ENCODE data around the gene GNRHR. TPM values are rescaled to one million over a fixed set of nuclear protein-coding genes. Genes with fewer than 3 reads are reported as not detected.
"Not testable (repeated sequence)": the region's sequence is repeated elsewhere in the genome, so short reads cannot be mapped to it uniquely, and the experiment has no call there.

GNRHR gene
- total RNA-seq, 1 donor from 2014 or later, result not detected

DNA sequence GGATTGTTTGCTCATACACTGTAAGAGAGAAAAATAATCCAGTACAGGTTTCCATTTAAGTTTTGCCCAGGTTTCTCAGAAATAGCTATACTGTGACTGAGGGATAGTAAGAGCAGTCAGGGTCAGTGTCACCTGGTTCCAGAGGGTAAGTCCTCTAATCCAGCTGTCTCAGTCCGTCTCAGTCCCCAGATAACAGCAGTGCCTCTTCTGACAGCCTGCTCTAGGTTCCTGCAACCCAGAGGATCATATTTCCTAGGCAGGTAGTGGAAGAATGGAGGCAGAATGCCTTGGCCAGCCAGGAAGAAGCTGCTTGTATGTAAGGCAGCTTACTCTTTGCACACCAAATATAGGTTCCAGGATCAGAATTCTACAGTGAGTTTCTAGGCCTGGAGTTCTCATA is 22.6 kb upstream of the GNRHR start:
- H3K36me3 Mint-ChIP-seq (ENCODE audit: low read depth), result no peaks in the 10 kb centered on the region
- H3K27me3 Mint-ChIP-seq (ENCODE audit: low read depth), result no peaks in the 10 kb centered on the region
- H3K4me3 Mint-ChIP-seq, result no peak overlapping the region
- TF ChIP-seq, protein P1, sequence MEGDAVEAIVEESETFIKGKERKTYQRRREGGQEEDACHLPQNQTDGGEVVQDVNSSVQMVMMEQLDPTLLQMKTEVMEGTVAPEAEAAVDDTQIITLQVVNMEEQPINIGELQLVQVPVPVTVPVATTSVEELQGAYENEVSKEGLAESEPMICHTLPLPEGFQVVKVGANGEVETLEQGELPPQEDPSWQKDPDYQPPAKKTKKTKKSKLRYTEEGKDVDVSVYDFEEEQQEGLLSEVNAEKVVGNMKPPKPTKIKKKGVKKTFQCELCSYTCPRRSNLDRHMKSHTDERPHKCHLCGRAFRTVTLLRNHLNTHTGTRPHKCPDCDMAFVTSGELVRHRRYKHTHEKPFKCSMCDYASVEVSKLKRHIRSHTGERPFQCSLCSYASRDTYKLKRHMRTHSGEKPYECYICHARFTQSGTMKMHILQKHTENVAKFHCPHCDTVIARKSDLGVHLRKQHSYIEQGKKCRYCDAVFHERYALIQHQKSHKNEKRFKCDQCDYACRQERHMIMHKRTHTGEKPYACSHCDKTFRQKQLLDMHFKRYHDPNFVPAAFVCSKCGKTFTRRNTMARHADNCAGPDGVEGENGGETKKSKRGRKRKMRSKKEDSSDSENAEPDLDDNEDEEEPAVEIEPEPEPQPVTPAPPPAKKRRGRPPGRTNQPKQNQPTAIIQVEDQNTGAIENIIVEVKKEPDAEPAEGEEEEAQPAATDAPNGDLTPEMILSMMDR (conservative IDR thresholded peaks at IDR 0.05), result no peak
- DNase-seq (ENCODE audit: low read depth, low spot score), result no peak
- no peaks in the 10 kb centered on the region for H3K4me1 Mint-ChIP-seq
- H3K9me3 Mint-ChIP-seq, result no peaks in the 10 kb centered on the region
- H3K27ac Mint-ChIP-seq (ENCODE audit: unreplicated experiment), result no peak overlapping the region

DNA sequence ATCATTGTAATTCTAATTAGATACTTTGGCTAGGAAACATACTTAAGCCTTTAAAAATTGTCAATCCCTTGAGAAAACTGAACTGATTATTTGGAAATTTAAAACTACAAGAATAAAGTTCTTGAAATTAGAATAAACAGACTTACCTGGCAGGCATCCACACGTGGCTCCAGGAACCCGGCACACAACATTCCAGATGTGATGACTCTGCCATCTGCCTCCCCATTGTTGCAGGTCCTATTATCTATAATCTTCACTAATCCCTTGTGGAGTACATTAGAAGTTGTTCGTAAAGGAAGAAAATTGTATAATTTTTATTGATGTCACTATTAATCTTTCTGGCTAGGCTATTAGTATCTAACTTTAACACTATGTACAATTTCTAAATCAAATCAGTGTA is 16.2 kb upstream of the GNRHR start:
- Mint-ChIP-seq H3K4me3 (no peak overlapping the region), H3K27ac (ENCODE audit: unreplicated experiment) (no peak overlapping the region), H3K36me3 (ENCODE audit: low read depth) (no peaks in the 10 kb centered on the region), H3K4me1 (no peaks in the 10 kb centered on the region), H3K9me3 (no peaks in the 10 kb centered on the region), H3K27me3 (ENCODE audit: low read depth) (no peaks in the 10 kb centered on the region)
- no peak for DNase-seq (ENCODE audit: low read depth, low spot score)
- TF ChIP-seq, protein P1 (conservative IDR thresholded peaks at IDR 0.05), result no peak

DNA sequence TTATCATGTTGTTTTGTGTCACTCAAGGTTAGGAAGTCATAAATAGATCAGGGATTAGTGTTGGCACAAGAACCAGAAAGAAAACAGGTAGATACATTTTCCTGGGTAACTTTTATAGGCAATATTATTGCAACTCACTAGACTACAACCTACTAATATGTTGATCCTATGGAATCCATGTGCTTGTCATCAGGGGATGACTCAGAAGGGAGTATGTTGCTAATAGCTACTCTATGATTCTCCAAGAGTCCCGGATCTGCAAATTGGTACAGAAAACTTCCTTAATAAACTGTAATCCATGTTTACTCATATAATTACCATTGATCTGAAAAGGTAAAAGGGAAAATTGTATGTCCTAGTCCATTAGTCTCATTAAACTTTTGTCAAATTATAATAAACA is 11.7 kb upstream of the GNRHR start:
- Mint-ChIP-seq H3K4me3 (no peak overlapping the region), H3K27ac (ENCODE audit: unreplicated experiment) (no peak overlapping the region), H3K4me1 (peaks cover 6% of the 10 kb centered on the region), H3K27me3 (ENCODE audit: low read depth) (no peaks in the 10 kb centered on the region), H3K36me3 (ENCODE audit: low read depth) (no peaks in the 10 kb centered on the region), H3K9me3 (peaks cover 2% of the 10 kb centered on the region)
- TF ChIP-seq, protein P1 (conservative IDR thresholded peaks at IDR 0.05), result no peak
- no peak for DNase-seq (ENCODE audit: low read depth, low spot score)

DNA sequence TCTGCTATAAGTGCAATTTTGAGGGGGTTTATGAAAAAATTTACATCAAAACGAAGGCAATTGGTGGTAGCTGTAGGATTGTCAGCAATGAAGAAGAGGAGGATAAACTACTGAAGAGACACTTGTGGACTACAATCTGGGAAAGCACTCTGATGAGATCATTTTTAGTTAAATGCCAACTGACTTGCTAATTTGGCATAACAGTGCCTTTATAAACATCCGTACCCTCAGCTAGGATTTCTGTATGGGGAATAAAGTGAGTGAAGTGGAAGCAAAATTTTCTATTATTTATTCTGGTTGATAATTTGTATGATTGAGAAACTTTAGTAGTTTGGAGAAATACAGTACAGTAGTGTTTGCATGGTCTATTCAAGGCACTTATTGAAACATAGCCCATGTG is 11.2 kb upstream of the GNRHR start:
- no peak overlapping the region for H3K27ac Mint-ChIP-seq (ENCODE audit: unreplicated experiment)
- no peaks in the 10 kb centered on the region for H3K36me3 Mint-ChIP-seq (ENCODE audit: low read depth)

DNA sequence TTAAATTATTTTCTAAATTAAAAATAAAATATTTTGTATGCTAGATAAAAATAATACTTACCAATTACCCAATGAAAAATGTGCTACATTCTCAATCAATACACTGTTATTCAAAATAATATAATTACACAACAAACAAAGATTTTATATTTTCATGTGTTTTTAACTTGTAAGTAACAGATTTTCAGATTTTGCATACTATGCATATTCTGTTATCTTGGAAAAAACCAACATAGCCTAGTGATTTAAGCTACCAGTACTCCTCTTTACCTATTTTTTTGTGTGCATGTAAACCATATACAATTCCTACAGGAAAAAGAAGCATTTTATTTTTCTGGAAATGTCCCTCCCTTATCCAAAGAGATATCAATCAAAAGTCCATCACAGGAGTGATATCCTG is 10.0 kb upstream of the GNRHR start:
- peaks cover 6% of the 10 kb centered on the region for H3K4me1 Mint-ChIP-seq
- no peak for DNase-seq (ENCODE audit: low read depth, low spot score)
- no peak overlapping the region for H3K27ac Mint-ChIP-seq (ENCODE audit: unreplicated experiment)
- TF ChIP-seq, protein P1 (conservative IDR thresholded peaks at IDR 0.05), result no peak
- H3K36me3 Mint-ChIP-seq (ENCODE audit: low read depth), result no peaks in the 10 kb centered on the region
- H3K9me3 Mint-ChIP-seq, result peaks cover 2% of the 10 kb centered on the region
- H3K27me3 Mint-ChIP-seq (ENCODE audit: low read depth), result no peaks in the 10 kb centered on the region
- H3K4me3 Mint-ChIP-seq, result no peak overlapping the region

More for the DNA sequence above, 11.2 kb upstream of the GNRHR start:
- TF ChIP-seq, protein P1 (conservative IDR thresholded peaks at IDR 0.05), result no peak
- no peak for DNase-seq (ENCODE audit: low read depth, low spot score)
- Mint-ChIP-seq H3K9me3 (peaks cover 2% of the 10 kb centered on the region), H3K27me3 (ENCODE audit: low read depth) (no peaks in the 10 kb centered on the region), H3K4me1 (peaks cover 6% of the 10 kb centered on the region), H3K4me3 (no peak overlapping the region)

DNA sequence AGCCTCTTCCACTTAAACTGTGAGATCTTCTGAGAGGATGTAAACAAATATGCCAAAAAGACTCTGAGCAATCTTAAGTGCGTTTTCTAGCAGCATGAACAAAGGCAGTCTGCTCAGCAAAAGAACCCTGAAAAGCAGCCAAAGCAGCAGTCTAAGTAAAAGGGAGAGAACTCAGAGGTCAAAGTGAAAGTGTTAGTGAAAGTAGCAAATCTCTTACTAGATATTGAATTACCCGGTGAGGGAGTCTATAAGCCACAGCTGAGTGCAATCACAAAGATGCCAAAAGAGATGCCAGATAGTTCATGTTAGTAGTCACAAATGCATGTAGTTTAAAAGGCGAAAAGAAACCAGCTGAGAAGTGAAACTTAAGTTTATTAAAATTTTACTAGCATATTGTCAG is 7.9 kb upstream of the GNRHR start:
- peak overlapping the region; percentile 3 for H3K27ac Mint-ChIP-seq (ENCODE audit: unreplicated experiment)
- TF ChIP-seq, protein P1 (conservative IDR thresholded peaks at IDR 0.05), result no peak
- DNase-seq (ENCODE audit: low read depth, low spot score), result no peak
- H3K36me3 Mint-ChIP-seq (ENCODE audit: low read depth), result no peaks in the 10 kb centered on the region
- no peak overlapping the region for H3K4me3 Mint-ChIP-seq
- H3K9me3 Mint-ChIP-seq, result peaks cover 2% of the 10 kb centered on the region
- no peaks in the 10 kb centered on the region for H3K27me3 Mint-ChIP-seq (ENCODE audit: low read depth)
- peaks cover 13% of the 10 kb centered on the region for H3K4me1 Mint-ChIP-seq

DNA sequence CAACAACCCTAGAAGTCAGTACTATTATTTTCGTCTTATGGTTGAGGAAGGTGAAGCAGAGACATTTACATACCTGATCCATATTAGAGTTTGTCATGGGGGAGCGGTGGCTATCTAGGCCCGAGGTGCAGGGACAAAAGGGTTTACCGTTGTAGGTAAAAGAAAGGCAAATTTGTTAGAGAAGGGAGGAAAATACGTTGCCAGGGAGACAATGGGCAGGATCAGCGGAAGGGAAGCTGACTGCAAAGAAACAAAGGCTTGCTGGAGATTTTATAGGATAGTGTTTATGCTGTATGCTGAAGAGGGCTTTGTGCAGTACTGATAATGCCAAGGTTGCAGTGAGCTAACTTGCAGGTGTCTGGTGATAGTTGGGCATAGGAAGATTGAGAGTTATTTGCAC is 2.8 kb upstream of the GNRHR start:
- peaks cover 16% of the 10 kb centered on the region for H3K4me1 Mint-ChIP-seq
- H3K27me3 Mint-ChIP-seq (ENCODE audit: low read depth); H3K27ac Mint-ChIP-seq (ENCODE audit: unreplicated experiment); H3K4me3 Mint-ChIP-seq; H3K36me3 Mint-ChIP-seq (ENCODE audit: low read depth); H3K9me3 Mint-ChIP-seq; DNase-seq (ENCODE audit: low read depth, low spot score): not testable (repeated sequence)

Measured in neural crest cell (in vitro differentiated cells).